Thyroid gland (tissue), 4 donors: ENCODE measurements around the gene CHSY1. TPM values are rescaled to one million over a fixed set of nuclear protein-coding genes. Genes with fewer than 3 reads are reported as not detected.
"Not testable (repeated sequence)": the region's sequence is repeated elsewhere in the genome, so short reads cannot be mapped to it uniquely, and the experiment has no call there.

Source experiments
- DNase-seq, 2 donors: peaks; one replicate each; pipeline ENCODE4 v3.0.0-alpha.2; 2019
- H3K27ac ChIP-seq, 3 donors: fragments of 200-600 bp; sonication (generic); 1 replicate in 2 of 3; 2 replicates in 1 of 3; pipeline ENCODE4 v1.5.1; 2016 to 2019; ENCODE audit warnings: mild to moderate bottlenecking in 1 of 3, moderate library complexity in 1 of 3
- H3K27me3 ChIP-seq: fragments of 200-600 bp; sonication (generic); one replicate; pipeline ENCODE4 v1.5.1; 2019
- H3K36me3 ChIP-seq, 2 donors: fragments of 200-600 bp; sonication (generic); one replicate each; pipeline ENCODE4 v1.5.1; 2016 to 2019
- H3K4me1 ChIP-seq, 2 donors: fragments of 200-600 bp; sonication (generic); one replicate each; pipeline ENCODE4 v1.5.1; 2017 to 2019
- H3K4me3 ChIP-seq, 3 donors: fragments of 200-600 bp; sonication (generic); replicated peaks in 1 of 3; 1 replicate in 2 of 3; 2 replicates in 1 of 3; pipeline ENCODE4 v1.5.1; 2016; ENCODE audit warnings: mild to moderate bottlenecking in 1 of 3
- H3K9me3 ChIP-seq: fragments of 200-600 bp; sonication (generic); one replicate; pipeline ENCODE4 v1.5.1; 2017
- POLR2A ChIP-seq, 2 donors: fragments of 450-650 bp; IDR thresholded peaks; one replicate each; pipeline ENCODE4 v1.6.1; 2017; ENCODE audit warnings: antibody characterized with exemption in 2 of 2, mild to moderate bottlenecking in 2 of 2, moderate library complexity in 1 of 2
- WGBS, 2 donors: methylation state at CpG; one replicate each; pipeline ENCODE4 v1.1.5; 2017; 5-methylcytosine and 5-hydroxymethylcytosine counted together
- intact Hi-C: fragments of 100-400 bp; cut with DNase I; formaldehyde crosslinking; loops from one replicate; pipeline ENCODE4 v1.15.1; 2023
- total RNA-seq, 4 donors: library from RNA; depleted of rRNA; stranded (reverse); fragments of >200 nt; gene quantifications; one replicate each; pipeline ENCODE4 v1.2.3, GENCODE V29; 2016
- TF ChIP-seq, protein P1 (sequence below), 6 experiments: fragments of 200-600 bp in 3 of 6; fragments of 450-650 bp in 3 of 6; sonication (generic) in 3 of 6; IDR thresholded peaks; one replicate each; pipeline ENCODE4 v1.5.1; 2016 to 2019; ENCODE audit warnings: antibody characterized with exemption in 6 of 6, mild to moderate bottlenecking in 2 of 6, inconsistent platforms in 1 of 6, moderate library complexity in 1 of 6

Gene CHSY1
- total RNA-seq, 4 donors from 2014 or later: 13.8 to 26.6 (median 18.5) TPM

DNA sequence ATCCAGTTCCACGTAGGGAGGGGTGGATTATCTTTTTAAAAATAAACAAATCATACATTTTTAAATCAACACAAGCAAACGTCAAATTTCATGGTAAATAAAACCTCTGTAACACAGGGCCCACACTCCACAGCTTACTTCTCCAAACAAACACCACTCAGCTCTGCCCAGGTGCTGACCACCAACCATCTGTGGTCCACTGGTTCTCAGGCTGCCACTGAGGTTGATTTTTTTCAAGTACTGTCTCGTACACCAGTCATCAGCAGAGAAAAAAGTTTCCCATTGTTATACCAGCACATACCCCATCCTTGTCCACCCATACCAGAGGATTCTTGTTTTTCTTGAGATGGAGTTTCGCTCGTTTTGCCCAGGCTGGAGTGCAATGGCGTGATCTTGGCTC lies 32.4 kb downstream of the CHSY1 start:
- DNase-seq: no peak
- H3K4me3 ChIP-seq: no peak overlapping the region
- H3K27ac ChIP-seq: no peak overlapping the region
- TF ChIP-seq, protein P1, sequence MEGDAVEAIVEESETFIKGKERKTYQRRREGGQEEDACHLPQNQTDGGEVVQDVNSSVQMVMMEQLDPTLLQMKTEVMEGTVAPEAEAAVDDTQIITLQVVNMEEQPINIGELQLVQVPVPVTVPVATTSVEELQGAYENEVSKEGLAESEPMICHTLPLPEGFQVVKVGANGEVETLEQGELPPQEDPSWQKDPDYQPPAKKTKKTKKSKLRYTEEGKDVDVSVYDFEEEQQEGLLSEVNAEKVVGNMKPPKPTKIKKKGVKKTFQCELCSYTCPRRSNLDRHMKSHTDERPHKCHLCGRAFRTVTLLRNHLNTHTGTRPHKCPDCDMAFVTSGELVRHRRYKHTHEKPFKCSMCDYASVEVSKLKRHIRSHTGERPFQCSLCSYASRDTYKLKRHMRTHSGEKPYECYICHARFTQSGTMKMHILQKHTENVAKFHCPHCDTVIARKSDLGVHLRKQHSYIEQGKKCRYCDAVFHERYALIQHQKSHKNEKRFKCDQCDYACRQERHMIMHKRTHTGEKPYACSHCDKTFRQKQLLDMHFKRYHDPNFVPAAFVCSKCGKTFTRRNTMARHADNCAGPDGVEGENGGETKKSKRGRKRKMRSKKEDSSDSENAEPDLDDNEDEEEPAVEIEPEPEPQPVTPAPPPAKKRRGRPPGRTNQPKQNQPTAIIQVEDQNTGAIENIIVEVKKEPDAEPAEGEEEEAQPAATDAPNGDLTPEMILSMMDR (IDR thresholded peaks at IDR 0.05): no peak
- TF ChIP-seq POLR2A (IDR thresholded peaks at IDR 0.05): no peak
- no peaks in the 10 kb centered on the region for H3K27me3 ChIP-seq
- WGBS, 2 donors: 81 to 84% methylated on average over 6 of the region's 6 CpGs
- H3K36me3 ChIP-seq: no peaks in the 10 kb centered on the region
- intact Hi-C loops: no loop called here
- no peaks in the 10 kb centered on the region for H3K9me3 ChIP-seq
- H3K4me1 ChIP-seq: peaks cover 22 to 30% of the 10 kb centered on the region in 2 donors

DNA sequence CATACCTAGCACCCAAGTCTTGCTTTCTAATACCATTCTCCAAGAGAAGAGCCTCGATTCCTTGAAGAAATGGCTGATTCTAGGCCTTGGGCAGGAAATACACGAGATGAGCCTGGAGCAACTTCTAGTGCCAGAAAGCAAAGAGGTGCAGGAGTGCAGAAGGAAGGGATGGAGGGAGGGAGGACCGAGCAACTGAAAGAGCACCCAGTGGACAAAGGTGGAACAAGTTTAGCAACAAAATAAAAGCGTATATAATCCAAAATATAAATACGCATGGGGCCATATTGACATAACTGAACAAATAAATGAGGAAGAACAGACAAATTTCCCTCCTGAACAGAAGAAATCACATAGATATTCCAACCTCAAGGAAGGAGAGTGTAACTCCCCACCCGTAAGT lies 34.4 kb downstream of the CHSY1 start:
- TF ChIP-seq POLR2A (IDR thresholded peaks at IDR 0.05): no peak
- TF ChIP-seq, protein P1 (IDR thresholded peaks at IDR 0.05): no peak
- Histone ChIP-seq H3K36me3 (no peaks in the 10 kb centered on the region), H3K27ac (no peak overlapping the region), H3K4me3 (no peak overlapping the region), H3K27me3 (no peaks in the 10 kb centered on the region), H3K9me3 (no peaks in the 10 kb centered on the region), H3K4me1 (peaks cover 22 to 23% of the 10 kb centered on the region in 2 donors)
- intact Hi-C loops: no loop called here
- WGBS, 2 donors: 93 to 96% methylated on average over 6 of the region's 6 CpGs
- DNase-seq: no peak

GRCh38 chr15:101216100-101216499 lies 35.7 kb downstream of the CHSY1 start:
- TF ChIP-seq POLR2A (IDR thresholded peaks at IDR 0.05): no peak
- TF ChIP-seq, protein P1 (IDR thresholded peaks at IDR 0.05): no peak
- H3K27ac ChIP-seq: no peak overlapping the region
- no peaks in the 10 kb centered on the region for H3K27me3 ChIP-seq
- H3K9me3 ChIP-seq: no peaks in the 10 kb centered on the region
- WGBS, 2 donors: 95 to 97% methylated on average over 3 of the region's 3 CpGs
- H3K4me1 ChIP-seq: peaks cover 13 to 15% of the 10 kb centered on the region in 2 donors
- H3K4me3 ChIP-seq: no peak overlapping the region
- no peak for DNase-seq
- intact Hi-C loops: no loop called here
- H3K36me3 ChIP-seq: no peaks in the 10 kb centered on the region

DNA sequence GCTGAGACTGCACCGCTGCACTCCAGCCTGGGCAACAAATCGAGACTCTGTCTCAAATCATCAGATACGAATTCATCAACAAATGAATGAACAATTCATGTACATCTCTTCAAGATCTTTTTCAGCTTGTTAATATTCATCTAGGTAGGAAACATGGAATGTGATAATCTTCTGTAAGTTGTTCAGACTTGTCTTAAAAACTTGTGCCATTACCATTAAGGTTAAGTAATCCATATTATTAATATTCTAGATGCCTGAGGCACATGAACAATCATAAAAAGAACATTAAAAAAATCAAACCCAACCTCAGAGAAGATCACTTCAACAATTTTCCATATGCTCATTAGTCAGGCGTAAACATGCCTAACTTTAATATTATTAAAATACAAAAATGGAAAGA lies 36.2 kb downstream of the CHSY1 start:
- Histone ChIP-seq H3K36me3 (no peaks in the 10 kb centered on the region), H3K9me3 (no peaks in the 10 kb centered on the region), H3K4me3 (no peak overlapping the region), H3K27me3 (no peaks in the 10 kb centered on the region), H3K27ac (no peak overlapping the region), H3K4me1 (peaks cover 12 to 13% of the 10 kb centered on the region in 2 donors)
- no peak for TF ChIP-seq POLR2A (IDR thresholded peaks at IDR 0.05)
- TF ChIP-seq, protein P1 (IDR thresholded peaks at IDR 0.05): no peak
- intact Hi-C loops: no loop called here
- no peak for DNase-seq
- 95 to 96% methylated on average over 4 of the region's 4 CpGs for WGBS, 2 donors

DNA sequence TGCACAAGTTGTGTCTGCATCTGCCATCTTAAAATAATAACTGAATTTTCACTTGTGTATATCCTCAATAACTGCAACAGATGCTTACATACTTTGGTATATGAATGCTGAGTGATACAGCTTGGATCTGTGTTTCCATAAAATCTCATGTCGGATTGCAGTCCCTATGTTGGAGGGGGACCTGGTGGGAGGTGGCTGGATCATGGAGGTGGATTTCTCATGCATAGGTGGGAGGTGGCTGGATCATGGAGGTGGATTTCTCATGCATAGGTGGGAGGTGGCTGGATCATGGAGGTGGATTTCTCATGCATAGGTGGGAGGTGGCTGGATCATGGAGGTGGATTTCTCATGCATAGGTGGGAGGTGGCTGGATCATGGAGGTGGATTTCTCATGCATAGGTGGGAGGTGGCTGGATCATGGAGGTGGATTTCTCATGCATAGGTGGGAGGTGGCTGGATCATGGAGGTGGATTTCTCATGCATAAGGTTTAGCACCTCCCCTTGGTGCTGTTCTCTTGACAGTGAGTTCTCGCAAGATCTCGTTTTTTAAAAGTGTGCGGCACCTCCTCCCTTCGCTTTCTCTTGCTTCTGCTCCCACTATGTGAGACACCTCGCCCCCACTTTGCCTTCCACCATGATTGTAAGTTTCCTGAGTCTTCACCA lies 37.3 kb downstream of the CHSY1 start:
- WGBS, 2 donors: 94 to 97% methylated on average over 6 of the region's 6 CpGs
- DNase-seq, H3K27me3 ChIP-seq, H3K4me3 ChIP-seq, H3K27ac ChIP-seq, intact Hi-C loops, H3K9me3 ChIP-seq, H3K36me3 ChIP-seq: not testable (repeated sequence)
- H3K4me1 ChIP-seq: peaks cover 13 to 14% of the 10 kb centered on the region in 2 donors
